ENCODE data around the gene PAX8.

The PAX8 gene

GRCh38 chr2:113172721-113173541 lies 105.8 kb downstream of the PAX8 start:
- DNase-seq (ENCODE audit: low read depth in 1 of 2, low spot score in 1 of 2): no peak

- no peak for DNase-seq (ENCODE audit: low read depth in 1 of 2, low spot score in 1 of 2)
Measured at GRCh38 chr2:113171334-113172075, 107.2 kb downstream of the PAX8 start.

GRCh38 chr2:113169586-113169985 lies 109.1 kb downstream of the PAX8 start:
- DNase-seq (ENCODE audit: low read depth in 1 of 2, low spot score in 1 of 2): no peak

- no peak for DNase-seq (ENCODE audit: low read depth in 1 of 2, low spot score in 1 of 2)
Measured at GRCh38 chr2:113169002-113169530, 109.7 kb downstream of the PAX8 start.

GRCh38 chr2:113167962-113168340 lies 110.8 kb downstream of the PAX8 start:
- DNase-seq (ENCODE audit: low read depth in 1 of 2, low spot score in 1 of 2): no peak

- no peak for DNase-seq (ENCODE audit: low read depth in 1 of 2, low spot score in 1 of 2)
Measured at GRCh38 chr2:113167115-113167932, 111.4 kb downstream of the PAX8 start.

- no peak for DNase-seq (ENCODE audit: low read depth in 1 of 2, low spot score in 1 of 2)
Measured at GRCh38 chr2:113166187-113166645, 112.5 kb downstream of the PAX8 start.

All from activated CD4-positive, alpha-beta T cell treated with anti-CD3 and anti-CD28 coated beads, Interleukin-2, amount 50 U/mL, for 24 hours (primary cell).